Fibroblast of gingiva (primary cell): ENCODE results near the gene GYG1.

Experiments used
- DNase-seq: peaks from one replicate; pipeline ENCODE4 v3.0.0-alpha.2; 2011; ENCODE audit warnings: low read depth

The GYG1 gene

GRCh38 chr3:149018247-149018646 is 26.9 kb downstream of the GYG1 start:
- DNase-seq, result peak; percentile 27

DNA sequence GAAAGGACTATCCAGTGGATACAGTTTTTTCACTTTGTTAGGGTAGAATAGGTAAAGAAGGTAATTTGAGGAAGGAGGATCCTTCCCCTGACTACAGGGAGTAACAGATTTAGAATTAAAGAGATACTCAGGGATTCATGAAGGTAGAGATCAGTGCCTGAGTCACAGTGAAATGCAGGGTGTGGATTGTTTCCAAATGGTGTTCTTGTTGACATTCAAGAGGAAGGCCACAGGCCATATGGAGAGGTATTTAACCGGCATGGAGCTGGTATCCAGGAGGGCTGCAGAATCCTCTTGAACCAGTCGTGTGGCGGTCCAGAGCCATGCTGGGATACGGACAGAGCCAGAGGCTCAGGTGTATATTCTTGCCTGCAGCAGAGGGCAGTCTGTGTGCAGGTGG is 28.2 kb downstream of the GYG1 start:
- DNase-seq, result no peak

GRCh38 chr3:149020196-149020838 is 29.0 kb downstream of the GYG1 start:
- no peak for DNase-seq

GRCh38 chr3:149020839-149021252 is 29.5 kb downstream of the GYG1 start:
- no peak for DNase-seq

GRCh38 chr3:149021830-149022229 is 30.5 kb downstream of the GYG1 start:
- DNase-seq, result no peak

DNA sequence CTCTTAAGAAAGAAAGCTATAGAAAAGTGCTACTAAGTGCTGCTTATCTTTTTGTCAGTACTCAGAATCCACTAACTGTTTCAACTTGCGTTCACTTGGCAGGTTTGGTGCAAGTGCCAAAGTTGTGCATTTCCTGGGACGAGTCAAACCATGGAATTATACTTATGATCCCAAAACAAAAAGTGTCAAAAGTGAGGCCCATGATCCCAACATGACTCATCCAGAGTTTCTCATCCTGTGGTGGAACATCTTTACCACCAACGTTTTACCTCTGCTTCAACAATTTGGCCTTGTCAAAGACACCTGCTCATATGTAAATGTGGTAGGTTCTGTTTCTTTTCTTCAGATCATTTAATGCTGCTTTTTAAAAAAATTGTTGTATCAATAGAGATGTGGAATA is 32.6 kb downstream of the GYG1 start:
- DNase-seq, result no peak

- DNase-seq, result peak; percentile 13
Measured at GRCh38 chr3:149026718-149027117, 35.4 kb downstream of the GYG1 start.

- DNase-seq, result no peak
Measured at GRCh38 chr3:149031096-149031495, 39.8 kb downstream of the GYG1 start.

DNA sequence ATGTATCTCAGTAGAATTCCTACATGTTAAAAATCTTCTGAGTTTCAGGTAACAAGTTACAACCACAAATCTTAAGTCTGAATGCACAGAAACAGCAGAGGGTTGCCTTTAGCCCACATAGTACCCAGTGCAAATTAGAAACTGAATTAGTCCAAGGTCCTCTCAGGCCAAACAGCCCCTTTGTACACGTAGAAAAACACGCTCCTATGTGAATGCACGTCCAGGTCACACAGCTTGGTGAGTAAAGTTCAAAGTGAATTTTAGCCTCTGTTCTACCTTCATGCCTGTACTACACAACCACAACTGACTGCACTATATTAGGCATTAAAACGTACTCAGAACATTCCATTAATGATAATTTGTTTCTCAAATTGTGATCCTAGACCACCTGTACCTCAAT is 46.3 kb downstream of the GYG1 start:
- no peak for DNase-seq

DNA sequence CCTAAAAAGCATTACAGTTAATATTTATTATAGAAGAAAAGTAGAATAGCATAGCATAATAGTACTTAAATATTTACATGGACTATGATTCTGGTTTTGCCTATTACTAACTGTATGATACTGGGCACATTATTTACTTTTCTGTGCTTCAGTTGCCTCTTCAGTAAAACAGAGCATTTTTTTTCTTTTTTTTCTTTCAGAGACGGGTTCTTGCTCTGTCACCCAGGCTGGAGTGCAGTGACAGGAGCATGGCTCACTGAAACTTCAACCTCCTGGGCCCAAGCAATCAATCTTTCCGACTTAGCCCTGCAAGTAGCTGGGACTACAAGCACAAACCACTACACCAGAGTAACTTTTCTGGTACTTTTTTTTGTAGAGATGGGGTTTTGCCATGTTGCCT is 47.0 kb downstream of the GYG1 start:
- no peak for DNase-seq

- DNase-seq, result peak; percentile 63
Measured at GRCh38 chr3:149042789-149043386, 51.5 kb downstream of the GYG1 start.

GRCh38 chr3:149044339-149045083 is 53.2 kb downstream of the GYG1 start:
- DNase-seq, result no peak

- DNase-seq, result no peak
Measured at GRCh38 chr3:149055575-149055974, 64.2 kb downstream of the GYG1 start.

GRCh38 chr3:149058198-149058597 is 66.9 kb downstream of the GYG1 start:
- no peak for DNase-seq

DNA sequence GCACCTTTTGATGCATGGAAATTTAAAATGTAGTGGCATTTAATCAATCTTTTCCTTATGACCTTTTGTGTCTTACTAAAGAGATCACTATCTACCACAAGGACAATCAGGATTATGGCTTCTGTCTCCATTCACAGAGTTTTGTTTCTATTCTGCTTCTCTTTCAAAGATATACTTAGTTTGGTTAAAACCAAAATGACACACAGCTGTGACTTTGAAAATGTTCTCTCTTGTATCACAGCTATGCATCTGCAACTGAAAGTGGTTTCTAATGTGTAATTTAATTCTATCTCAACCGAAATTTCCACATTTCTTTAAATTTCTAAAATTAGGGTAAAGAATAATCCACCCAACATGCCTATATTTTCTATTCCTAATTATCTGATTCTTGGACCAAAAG is 67.3 kb downstream of the GYG1 start:
- DNase-seq, result no peak

- DNase-seq, result no peak
Measured at GRCh38 chr3:149061776-149062175, 70.4 kb downstream of the GYG1 start.

- no peak for DNase-seq
Measured at GRCh38 chr3:149067883-149068282, 76.5 kb downstream of the GYG1 start.
